Keratinocyte (primary cell): ENCODE measurements around the gene TRAPPC13. TPM values are rescaled to one million over a fixed set of nuclear protein-coding genes. Genes with fewer than 3 reads are reported as not detected.

ENCODE experiments used
- DNase-seq: peaks from one replicate; pipeline ENCODE4 v3.0.0-alpha.2; 2011; ENCODE audit warnings: low read depth, missing footprints, low spot score
- FAIRE-seq: peaks from 2 replicates; lab custom pipeline; 2011; peaks lifted over from hg19 to GRCh38; lab: Jason Lieb, UNC
- H2AFZ ChIP-seq: 2 replicates; pipeline ENCODE4 v1.6.0; 2012; ENCODE audit warnings: low read length, control low read depth, inconsistent platforms; ENCODE audit not compliant: control insufficient read depth
- H3K27ac ChIP-seq: 2 replicates; pipeline ENCODE4 v1.5.1; 2011; ENCODE audit warnings: low read length; ENCODE audit not compliant: control insufficient read depth, insufficient read depth
- H3K27me3 ChIP-seq: 3 replicates; pipeline ENCODE4 v1.6.0; 2011; ENCODE audit warnings: low read length; ENCODE audit not compliant: control insufficient read depth, insufficient read depth; ENCODE audit errors: extremely low read depth
- H3K36me3 ChIP-seq, 2 experiments: 2 replicates in 1 of 2; 3 replicates in 1 of 2; pipeline ENCODE4 v1.5.1; 2011; ENCODE audit warnings: low read length in 2 of 2, mild to moderate bottlenecking in 1 of 2; ENCODE audit not compliant: control insufficient read depth in 2 of 2, insufficient read depth in 2 of 2; ENCODE audit errors: extremely low read depth in 1 of 2
- H3K4me1 ChIP-seq: 3 replicates; pipeline ENCODE4 v1.5.1; 2011; ENCODE audit warnings: low read length; ENCODE audit not compliant: control insufficient read depth, insufficient read depth; ENCODE audit errors: extremely low read depth
- H3K4me2 ChIP-seq: 3 replicates; pipeline ENCODE4 v1.6.0; 2011; ENCODE audit warnings: low read depth, low read length; ENCODE audit not compliant: control insufficient read depth, insufficient read depth; ENCODE audit errors: extremely low read depth
- H3K4me3 ChIP-seq, 3 experiments: fragments of 200-600 bp in 1 of 3; sonication (generic) in 1 of 3; 2 replicates in 2 of 3; 3 replicates in 1 of 3; pipeline ENCODE4 v1.5.1; 2011 to 2016; ENCODE audit warnings: low read length in 3 of 3, mild to moderate bottlenecking in 3 of 3, control low read depth in 2 of 3, inconsistent platforms in 1 of 3, low read depth in 1 of 3, mixed read lengths in 1 of 3, mixed run types in 1 of 3, moderate library complexity in 1 of 3; ENCODE audit not compliant: control insufficient read depth in 2 of 3, insufficient read depth in 2 of 3; ENCODE audit errors: extremely low read depth in 1 of 3
- H3K79me2 ChIP-seq: 2 replicates; pipeline ENCODE4 v1.6.0; 2012; ENCODE audit warnings: low read length; ENCODE audit not compliant: control insufficient read depth, insufficient read depth
- H3K9ac ChIP-seq: 3 replicates; pipeline ENCODE4 v1.6.0; 2011; ENCODE audit warnings: low read length; ENCODE audit not compliant: control insufficient read depth, insufficient read depth; ENCODE audit errors: extremely low read depth
- H3K9me1 ChIP-seq: 3 replicates; pipeline ENCODE4 v1.6.0; 2011; ENCODE audit warnings: low read length; ENCODE audit not compliant: control insufficient read depth, insufficient read depth; ENCODE audit errors: extremely low read depth
- H3K9me3 ChIP-seq: 2 replicates; pipeline ENCODE4 v1.5.1; 2012; ENCODE audit warnings: low read depth, low read length; ENCODE audit not compliant: control insufficient read depth
- H4K20me1 ChIP-seq: 3 replicates; pipeline ENCODE4 v1.6.0; 2011; ENCODE audit warnings: low read length; ENCODE audit not compliant: control insufficient read depth, insufficient read depth; ENCODE audit errors: extremely low read depth
- EZH2 ChIP-seq: IDR thresholded peaks from one replicate; pipeline ENCODE4 v1.6.1; 2012; ENCODE audit warnings: inconsistent platforms, mild to moderate bottlenecking, low read length, moderate library complexity
- dilution Hi-C: fragments of 300-500 bp; cut with MboI; formaldehyde crosslinking; loops from one replicate; pipeline ENCODE4 v1.7.0; 2020; ENCODE audit warnings: low sequenced_read_pairs; ENCODE audit not compliant: extremely low pct_ligation_motif_present
- polyA plus RNA-seq, 5 experiments: library from polyadenylated mRNA; depleted of rRNA in 3 of 5; stranded (reverse) in 3 of 5; stranded (forward) in 1 of 5; unstranded in 1 of 5; fragments of >200 nt; gene quantifications; 1 replicate in 1 of 5; 2 replicates in 3 of 5; 3 replicates in 1 of 5; pipeline versions ENCODE4 v1.2.1 to v1.2.3, GENCODE V29; 2011 to 2012; ENCODE audit warnings: missing spikeins in 2 of 5, low read depth in 1 of 5, low replicate concordance in 1 of 5
- TF ChIP-seq, protein P1 (sequence below), 3 experiments: IDR thresholded peaks in 1 of 3; conservative IDR thresholded peaks in 1 of 3; optimal IDR thresholded peaks in 1 of 3; 2 replicates in 2 of 3; 3 replicates in 1 of 3; pipeline versions ENCODE3 to v1.5.1; 2011; ENCODE audit warnings: low read length in 3 of 3, mild to moderate bottlenecking in 3 of 3, moderate library complexity in 2 of 3, control low read depth in 1 of 3, inconsistent platforms in 1 of 3; ENCODE audit not compliant: insufficient read depth in 2 of 3; ENCODE audit errors: extremely low read depth in 1 of 3

Gene TRAPPC13
- polyA plus RNA-seq, 1 donor (not counting 4 experiments of a cell fraction or from before 2014, with no cell fraction given): 22.2 TPM

DNA sequence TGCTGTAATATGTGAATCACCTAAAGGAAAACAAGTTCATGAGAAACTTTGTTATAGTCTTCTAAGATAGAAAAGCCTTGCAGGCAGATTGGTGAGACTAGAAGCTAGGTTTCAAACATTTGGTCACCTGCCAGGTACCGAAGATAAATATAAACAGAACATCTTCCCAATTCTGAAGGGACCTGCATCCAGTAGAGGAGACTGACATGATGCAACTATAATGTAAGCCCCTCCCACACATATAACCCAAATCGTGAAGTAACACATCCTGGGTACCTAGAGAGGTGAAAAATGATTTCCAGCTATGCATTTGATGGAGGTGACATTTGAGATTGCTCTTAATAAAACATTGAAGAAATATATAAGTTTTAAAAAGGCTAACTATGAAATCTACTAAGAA, 29.9 kb downstream of the TRAPPC13 start:
- dilution Hi-C loops: no loop called here

DNA sequence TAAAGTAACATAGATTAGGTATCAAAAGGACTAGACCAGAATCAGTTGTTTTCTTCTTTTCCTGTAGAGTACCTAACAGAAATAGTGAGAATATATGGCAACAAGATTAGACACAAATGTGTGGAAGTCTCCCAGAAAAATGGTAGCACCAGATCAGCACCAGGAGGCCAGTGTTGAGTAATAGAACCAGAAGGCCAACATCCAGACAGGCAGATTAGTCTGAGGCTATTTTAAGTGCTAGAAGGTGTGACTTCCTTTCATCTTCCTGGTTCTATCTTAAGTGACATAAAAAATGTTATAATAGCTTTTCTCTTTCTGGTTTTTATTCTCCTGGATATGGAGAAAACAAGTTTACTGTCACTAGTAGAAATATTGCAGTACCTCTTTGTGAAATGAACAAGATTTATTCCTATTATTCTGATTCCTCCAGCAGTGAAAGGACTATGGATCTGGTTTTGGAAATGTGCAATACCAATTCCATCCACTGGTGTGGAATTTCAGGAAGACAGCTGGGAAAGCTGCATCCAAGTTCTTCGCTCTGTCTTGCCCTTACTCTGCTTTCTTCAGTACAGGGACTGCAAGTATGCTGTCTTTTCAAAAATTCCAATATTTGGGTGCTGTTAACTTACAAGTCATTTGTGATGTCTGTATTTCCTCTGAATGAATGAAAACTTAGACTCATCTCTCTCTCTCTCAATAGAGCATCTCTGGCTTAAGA, 39.1 kb downstream of the TRAPPC13 start:
- no peak overlapping the region for H3K27ac ChIP-seq
- H3K4me1 ChIP-seq: no peaks in the 10 kb centered on the region
- no peaks in the 10 kb centered on the region for H3K9me3 ChIP-seq
- H3K9ac ChIP-seq: no peak overlapping the region
- no peaks in the 10 kb centered on the region for H3K27me3 ChIP-seq
- no peaks in the 10 kb centered on the region for H3K79me2 ChIP-seq
- H2AFZ ChIP-seq: no peak overlapping the region
- TF ChIP-seq, protein P1, sequence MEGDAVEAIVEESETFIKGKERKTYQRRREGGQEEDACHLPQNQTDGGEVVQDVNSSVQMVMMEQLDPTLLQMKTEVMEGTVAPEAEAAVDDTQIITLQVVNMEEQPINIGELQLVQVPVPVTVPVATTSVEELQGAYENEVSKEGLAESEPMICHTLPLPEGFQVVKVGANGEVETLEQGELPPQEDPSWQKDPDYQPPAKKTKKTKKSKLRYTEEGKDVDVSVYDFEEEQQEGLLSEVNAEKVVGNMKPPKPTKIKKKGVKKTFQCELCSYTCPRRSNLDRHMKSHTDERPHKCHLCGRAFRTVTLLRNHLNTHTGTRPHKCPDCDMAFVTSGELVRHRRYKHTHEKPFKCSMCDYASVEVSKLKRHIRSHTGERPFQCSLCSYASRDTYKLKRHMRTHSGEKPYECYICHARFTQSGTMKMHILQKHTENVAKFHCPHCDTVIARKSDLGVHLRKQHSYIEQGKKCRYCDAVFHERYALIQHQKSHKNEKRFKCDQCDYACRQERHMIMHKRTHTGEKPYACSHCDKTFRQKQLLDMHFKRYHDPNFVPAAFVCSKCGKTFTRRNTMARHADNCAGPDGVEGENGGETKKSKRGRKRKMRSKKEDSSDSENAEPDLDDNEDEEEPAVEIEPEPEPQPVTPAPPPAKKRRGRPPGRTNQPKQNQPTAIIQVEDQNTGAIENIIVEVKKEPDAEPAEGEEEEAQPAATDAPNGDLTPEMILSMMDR (optimal IDR thresholded peaks at IDR 0.05 in 1 of 3, IDR thresholded peaks at IDR 0.05 in 1 of 3, conservative IDR thresholded peaks at IDR 0.05 in 1 of 3; ENCODE audit: extremely low read depth in 1 of 3, insufficient read depth in 2 of 3, low read length in 3 of 3): peak; percentile 43 to 60 (median 53)
- no peak for TF ChIP-seq EZH2
- H3K9me1 ChIP-seq: no peaks in the 10 kb centered on the region
- DNase-seq (no peak), FAIRE-seq (no peak)
- peaks cover 0 to 4% of the 10 kb centered on the region in 2 experiments for H3K36me3 ChIP-seq
- H4K20me1 ChIP-seq: no peaks in the 10 kb centered on the region
- no peak overlapping the region for H3K4me3 ChIP-seq
- no peak overlapping the region for H3K4me2 ChIP-seq
- dilution Hi-C loops: no loop called here

More for the DNA sequence above, 29.9 kb downstream of the TRAPPC13 start:
- Histone ChIP-seq H3K27ac (no peak overlapping the region), H3K4me3 (no peak overlapping the region), H3K27me3 (no peaks in the 10 kb centered on the region), H3K4me1 (no peaks in the 10 kb centered on the region), H3K36me3 (no peaks in the 10 kb centered on the region), H2AFZ (no peak overlapping the region), H3K79me2 (no peaks in the 10 kb centered on the region), H3K9me3 (no peaks in the 10 kb centered on the region), H3K9me1 (no peaks in the 10 kb centered on the region), H3K9ac (no peak overlapping the region), H4K20me1 (no peaks in the 10 kb centered on the region), H3K4me2 (no peak overlapping the region)
- DNase-seq (no peak), FAIRE-seq (no peak)
- TF ChIP-seq, protein P1 (optimal IDR thresholded peaks at IDR 0.05 in 1 of 3, IDR thresholded peaks at IDR 0.05 in 1 of 3, conservative IDR thresholded peaks at IDR 0.05 in 1 of 3; ENCODE audit: extremely low read depth in 1 of 3, insufficient read depth in 2 of 3, low read length in 3 of 3): no peak
- no peak for TF ChIP-seq EZH2
